NCI-H345 (cell line): ENCODE data around the gene SNRNP200.

Experiments used
- DNase-seq: peaks from one replicate; lab custom pipeline; 2025; lab: John Stamatoyannopoulos, UW

The SNRNP200 gene

GRCh38 chr2:96305091-96305978, at the start of gene SNRNP200:
Gene SNRNP200, minus strand, starts transcription at chr2:96305546. Its CDS starts 109 bp downstream, at chr2:96305437.
- peak; percentile 92 for DNase-seq

- DNase-seq, result no peak
Measured at GRCh38 chr2:96354492-96354891, 49.1 kb upstream of the SNRNP200 start.

- no peak for DNase-seq
Measured at GRCh38 chr2:96353606-96354101, 48.3 kb upstream of the SNRNP200 start.

GRCh38 chr2:96353032-96353561, 47.8 kb upstream of the SNRNP200 start:
- DNase-seq, result peak; percentile 93

GRCh38 chr2:96347395-96347794, 42.0 kb upstream of the SNRNP200 start:
- DNase-seq, result no peak

- no peak for DNase-seq
Measured at GRCh38 chr2:96345868-96346462, 40.6 kb upstream of the SNRNP200 start.

GRCh38 chr2:96345438-96345837, 40.1 kb upstream of the SNRNP200 start:
- no peak for DNase-seq

- no peak for DNase-seq
Measured at GRCh38 chr2:96344011-96344410, 38.7 kb upstream of the SNRNP200 start.

GRCh38 chr2:96342085-96342484, 36.7 kb upstream of the SNRNP200 start:
- no peak for DNase-seq

GRCh38 chr2:96341641-96342040, 36.3 kb upstream of the SNRNP200 start:
- no peak for DNase-seq

- DNase-seq, result no peak
Measured at GRCh38 chr2:96340493-96341414, 35.4 kb upstream of the SNRNP200 start.

- no peak for DNase-seq
Measured at GRCh38 chr2:96336873-96337272, 31.5 kb upstream of the SNRNP200 start.

GRCh38 chr2:96336104-96336775, 30.9 kb upstream of the SNRNP200 start:
- no peak for DNase-seq

- no peak for DNase-seq
Measured at GRCh38 chr2:96333708-96334107, 28.4 kb upstream of the SNRNP200 start.

- no peak for DNase-seq
Measured at GRCh38 chr2:96330407-96330806, 25.1 kb upstream of the SNRNP200 start.

- DNase-seq, result no peak
Measured at GRCh38 chr2:96329874-96330273, 24.5 kb upstream of the SNRNP200 start.

- DNase-seq, result no peak
Measured at GRCh38 chr2:96329456-96329855, 24.1 kb upstream of the SNRNP200 start.

GRCh38 chr2:96326990-96327820, 21.9 kb upstream of the SNRNP200 start:
- no peak for DNase-seq

GRCh38 chr2:96326564-96326963, 21.2 kb upstream of the SNRNP200 start:
- no peak for DNase-seq

GRCh38 chr2:96325884-96326255, 20.5 kb upstream of the SNRNP200 start:
- no peak for DNase-seq
